ENCODE measurements around the gene IQCB1.

The IQCB1 gene

DNA sequence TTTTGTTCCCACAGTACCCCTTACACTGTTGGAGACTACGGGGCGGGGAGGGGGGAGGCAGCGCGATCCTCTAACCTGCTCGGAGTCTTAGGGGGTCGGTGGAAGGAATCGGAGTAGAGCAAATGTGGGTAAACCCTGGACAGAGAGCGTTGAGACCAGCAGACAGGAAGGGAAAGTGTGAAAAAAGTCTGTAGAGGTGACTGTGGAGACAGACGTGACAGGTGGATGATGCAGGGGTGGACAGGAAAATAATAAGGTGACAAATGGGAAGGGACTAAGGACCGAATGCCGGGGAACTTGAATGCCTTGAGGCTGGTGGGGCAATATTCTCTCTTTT is 573 bp upstream of the IQCB1 start:
- Mint-ChIP-seq H3K27me3 (no peaks in the 10 kb centered on the region), H3K4me1 (peaks cover 12 to 50% of the 10 kb centered on the region in 2 donors), H3K27ac (peak overlapping the region; percentile 97), H3K36me3 (peaks cover 33 to 50% of the 10 kb centered on the region in 2 donors), H3K4me3 (peak overlapping the region; percentile 88 to 96), H3K9me3 (no peaks in the 10 kb centered on the region)
- no peak for DNase-seq
- peak; percentile 31 to 33 for ATAC-seq (replicated peaks)

DNA sequence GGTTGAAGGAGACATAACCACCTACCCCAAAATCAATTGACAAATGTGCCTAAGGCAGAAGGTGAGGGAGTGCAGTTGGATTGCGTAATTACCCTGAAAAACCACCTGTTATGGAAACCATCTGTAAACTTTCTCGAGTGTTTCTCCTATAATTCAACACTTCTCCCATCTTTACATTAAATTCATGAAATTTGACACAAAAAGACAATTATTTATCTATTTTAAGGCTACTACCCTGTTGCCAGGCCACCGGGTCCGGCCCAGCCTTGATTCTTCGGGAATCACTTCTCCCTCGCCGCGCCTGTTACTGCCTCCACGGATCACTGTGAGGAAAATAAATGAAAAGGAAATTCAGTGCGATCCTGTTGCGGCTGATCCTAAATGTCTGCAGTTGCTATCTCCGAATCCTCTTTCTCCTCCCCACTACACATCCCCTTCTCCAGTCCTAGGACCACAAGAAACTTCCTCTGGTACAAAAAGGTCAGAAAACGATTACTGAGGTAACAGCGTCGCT is 646 bp downstream of the IQCB1 start:
- no peaks in the 10 kb centered on the region for H3K9me3 Mint-ChIP-seq
- no peak for ATAC-seq (replicated peaks)
- H3K4me3 Mint-ChIP-seq: peak overlapping the region; percentile 88 to 96
- peak overlapping the region; percentile 97 for H3K27ac Mint-ChIP-seq
- H3K4me1 Mint-ChIP-seq: peaks cover 12 to 57% of the 10 kb centered on the region in 2 donors
- no peaks in the 10 kb centered on the region for H3K27me3 Mint-ChIP-seq
- H3K36me3 Mint-ChIP-seq: peaks cover 29 to 40% of the 10 kb centered on the region in 2 donors
- DNase-seq: no peak

DNA sequence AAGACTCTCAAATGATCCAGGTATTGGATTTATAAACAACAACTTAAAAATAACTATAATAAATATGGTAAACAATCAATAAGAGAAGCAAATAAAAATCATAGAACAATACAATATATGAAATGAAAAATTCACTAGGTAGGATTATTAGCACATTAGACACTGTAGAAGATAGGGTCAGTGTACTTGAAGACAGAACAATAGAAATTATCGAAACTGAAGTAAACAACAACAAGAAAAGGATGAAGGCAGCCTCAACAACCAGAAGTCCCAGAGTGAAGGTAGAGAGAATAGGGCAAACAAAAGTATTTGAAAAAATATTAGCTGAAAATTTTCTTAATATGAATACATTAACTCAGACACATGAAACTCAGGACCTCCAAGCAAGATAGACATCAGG is 11.9 kb downstream of the IQCB1 start:
- DNase-seq: no peak
- Mint-ChIP-seq H3K4me1 (peaks cover 23 to 40% of the 10 kb centered on the region in 2 donors), H3K36me3 (peaks cover 65 to 71% of the 10 kb centered on the region in 2 donors), H3K4me3 (no peak overlapping the region), H3K9me3 (peaks cover 12% of the 10 kb centered on the region in 2 donors), H3K27ac (no peak overlapping the region), H3K27me3 (no peaks in the 10 kb centered on the region)
- ATAC-seq (replicated peaks): no peak

DNA sequence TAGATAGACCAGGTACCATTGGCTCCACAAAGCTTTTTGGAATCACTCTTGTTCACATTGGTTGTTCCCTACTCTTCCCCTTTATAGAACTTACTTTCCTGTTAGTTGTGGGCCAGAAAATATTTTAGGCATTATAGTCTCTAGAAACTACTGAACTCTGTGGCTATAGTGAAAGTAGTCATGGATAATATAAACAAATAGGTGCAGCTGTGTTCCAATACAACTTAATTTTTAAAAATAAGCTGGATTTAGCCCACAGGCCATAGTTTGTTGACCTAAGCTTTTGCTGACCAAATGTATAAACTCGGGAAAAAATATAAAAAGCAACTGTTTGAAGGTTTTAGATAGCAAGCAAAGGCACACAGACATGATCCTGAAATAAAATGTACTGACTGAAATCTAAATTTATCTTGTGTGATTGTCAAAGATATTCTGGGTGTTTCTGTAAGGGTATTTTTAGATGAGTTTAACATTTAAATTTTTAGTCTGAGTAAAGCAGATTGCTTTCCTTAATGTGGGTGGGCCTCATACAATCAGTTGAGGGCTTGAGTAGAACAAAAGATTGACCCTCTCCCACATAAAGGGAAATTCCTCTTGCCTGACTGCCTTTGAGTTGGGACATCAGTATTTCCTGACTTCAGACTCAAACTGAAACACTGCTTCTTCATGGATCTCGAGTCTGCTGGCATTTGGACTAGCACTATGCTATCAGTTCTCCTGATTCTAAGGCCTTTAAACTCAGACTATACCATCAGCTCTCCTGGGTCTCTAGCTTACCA is 13.2 kb downstream of the IQCB1 start:
- ATAC-seq (replicated peaks) (no peak), DNase-seq (no peak)
- Mint-ChIP-seq H3K4me1 (peaks cover 31 to 52% of the 10 kb centered on the region in 2 donors), H3K9me3 (peaks cover 17 to 18% of the 10 kb centered on the region in 2 donors), H3K4me3 (no peak overlapping the region), H3K36me3 (peaks cover 74 to 82% of the 10 kb centered on the region in 2 donors), H3K27ac (peak overlapping the region; percentile 14), H3K27me3 (no peaks in the 10 kb centered on the region)

DNA sequence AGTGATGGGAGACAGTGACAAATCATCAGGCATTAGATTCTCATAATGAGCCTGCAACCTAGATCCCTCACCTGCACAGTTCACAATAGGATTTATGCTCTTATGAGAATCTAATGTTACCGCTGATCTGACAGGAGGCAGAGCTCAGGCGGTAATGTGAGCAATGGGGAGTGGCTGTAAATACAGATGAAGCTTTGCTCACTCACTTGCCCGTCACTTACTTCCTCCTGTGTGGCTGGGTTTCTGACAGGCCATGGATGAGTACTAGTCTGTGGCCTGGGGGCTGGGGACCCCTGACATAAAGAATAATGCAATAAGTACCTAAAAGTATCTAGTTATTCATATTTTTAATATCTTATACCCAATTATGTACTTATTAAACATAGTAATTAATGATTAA is 15.6 kb downstream of the IQCB1 start:
- Mint-ChIP-seq H3K27ac (peak overlapping the region; percentile 47), H3K4me1 (peaks cover 39 to 76% of the 10 kb centered on the region in 2 donors), H3K4me3 (peak overlapping the region in 1 of 2 donors; percentile 32), H3K27me3 (no peaks in the 10 kb centered on the region), H3K36me3 (peaks cover 80 to 88% of the 10 kb centered on the region in 2 donors), H3K9me3 (peaks cover 22 to 27% of the 10 kb centered on the region in 2 donors)
- DNase-seq (no peak), ATAC-seq (replicated peaks) (peak; percentile 46 to 70)

DNA sequence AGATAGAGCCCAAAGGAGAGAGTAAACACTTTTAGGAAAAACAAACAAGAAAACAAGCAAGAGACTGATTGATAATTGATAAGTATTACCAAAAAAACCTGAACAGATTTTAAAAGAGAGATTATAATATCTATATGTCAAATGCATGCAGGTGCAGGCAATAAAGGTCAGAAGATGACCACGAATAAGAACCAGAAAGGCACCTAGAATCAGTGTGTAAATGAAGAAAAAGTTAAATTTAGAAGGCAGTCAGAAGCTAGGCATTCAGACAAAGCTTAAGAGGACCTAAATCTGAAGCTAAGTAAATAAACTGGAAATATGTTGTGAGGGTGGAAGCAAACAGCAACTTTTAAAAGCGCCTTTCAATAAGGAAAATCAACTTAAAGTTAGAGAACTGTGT is 16.3 kb downstream of the IQCB1 start:
- Mint-ChIP-seq H3K4me1 (peaks cover 45 to 82% of the 10 kb centered on the region in 2 donors), H3K27ac (peak overlapping the region; percentile 39), H3K9me3 (peaks cover 26 to 29% of the 10 kb centered on the region in 2 donors), H3K36me3 (peaks cover 83 to 88% of the 10 kb centered on the region in 2 donors), H3K27me3 (no peaks in the 10 kb centered on the region), H3K4me3 (peak overlapping the region; percentile 12 to 21)
- ATAC-seq (replicated peaks) (peak; percentile 59 to 75), DNase-seq (no peak)

DNA sequence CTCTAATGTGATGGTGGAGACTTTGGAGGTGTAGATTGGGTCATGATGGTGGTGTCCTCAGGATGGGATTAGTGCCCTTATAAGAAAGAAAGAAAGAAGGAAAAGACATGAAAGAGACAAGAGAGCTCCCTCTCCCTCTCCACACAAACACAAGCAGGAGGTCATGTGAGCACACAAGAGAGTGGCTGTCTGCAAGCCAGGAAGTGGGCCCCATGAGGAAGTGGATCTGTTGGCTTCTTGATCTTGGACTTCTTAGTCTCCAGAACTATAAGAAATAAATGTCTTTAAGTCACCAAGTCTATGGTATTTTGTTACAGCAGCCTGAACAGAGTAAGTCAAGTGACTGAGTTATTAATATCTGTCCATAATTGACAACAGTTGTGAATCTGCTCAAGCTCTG is 17.1 kb downstream of the IQCB1 start:
- ATAC-seq (replicated peaks): no peak
- no peak for DNase-seq
- Mint-ChIP-seq H3K27me3 (no peaks in the 10 kb centered on the region), H3K4me1 (peaks cover 50 to 90% of the 10 kb centered on the region in 2 donors), H3K9me3 (peaks cover 20 to 27% of the 10 kb centered on the region in 2 donors), H3K4me3 (no peak overlapping the region), H3K27ac (no peak overlapping the region), H3K36me3 (peaks cover 82 to 87% of the 10 kb centered on the region in 2 donors)

DNA sequence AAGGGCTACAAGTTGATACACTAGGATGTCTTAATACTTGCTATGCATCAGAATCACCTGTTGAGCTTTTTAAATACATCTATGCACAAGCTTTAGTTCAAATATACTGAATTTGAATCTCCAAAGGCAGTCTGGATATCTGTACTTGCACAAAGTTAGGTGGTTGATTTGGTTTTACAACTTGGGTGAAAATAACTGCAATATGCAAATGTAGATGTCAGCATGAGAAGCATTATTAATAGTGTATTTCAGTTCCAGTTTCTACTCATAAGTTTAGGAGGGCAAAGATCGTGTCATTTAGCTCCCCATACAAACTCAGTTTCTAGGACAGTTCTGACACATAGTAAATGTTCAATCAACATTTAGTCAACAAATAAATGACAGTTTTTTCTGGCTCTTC is 25.6 kb downstream of the IQCB1 start:
- peaks cover 49 to 67% of the 10 kb centered on the region in 2 donors for H3K36me3 Mint-ChIP-seq

DNA sequence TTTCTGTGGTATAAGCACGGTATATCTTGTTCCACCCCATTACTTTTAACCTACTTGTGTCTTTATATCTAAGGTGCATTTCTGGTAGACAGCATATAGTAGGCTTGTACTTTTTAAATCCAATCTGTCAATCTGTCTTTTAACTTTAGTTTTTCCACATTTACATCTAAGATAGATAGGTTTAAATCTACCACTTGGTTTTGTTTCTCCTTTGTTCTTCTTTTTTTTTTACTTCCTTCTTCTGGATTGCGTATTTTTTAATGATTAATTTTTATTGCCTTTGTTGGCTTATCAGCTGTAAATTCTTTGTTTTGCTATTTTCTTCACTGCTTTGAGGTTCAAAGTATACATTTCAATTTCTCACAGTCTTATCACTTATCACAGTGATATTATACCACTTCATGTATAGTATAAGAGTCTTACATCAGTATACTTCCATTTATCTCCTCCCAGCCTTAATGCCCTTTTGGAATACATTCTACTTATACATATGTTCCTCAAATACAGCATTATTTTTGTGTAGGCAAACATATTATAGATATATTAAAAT is 31.0 kb downstream of the IQCB1 start:
- peaks cover 47 to 58% of the 10 kb centered on the region in 2 donors for H3K36me3 Mint-ChIP-seq
- no peak for DNase-seq
- ATAC-seq (replicated peaks): peak; percentile 39 to 41
- H3K27ac Mint-ChIP-seq: peak overlapping the region; percentile 93
- H3K4me3 Mint-ChIP-seq: peak overlapping the region; percentile 55 to 58
- H3K4me1 Mint-ChIP-seq: peaks cover 45 to 66% of the 10 kb centered on the region in 2 donors
- H3K9me3 Mint-ChIP-seq: peaks cover 4 to 5% of the 10 kb centered on the region in 2 donors
- no peaks in the 10 kb centered on the region for H3K27me3 Mint-ChIP-seq

More for the DNA sequence above, 25.6 kb downstream of the IQCB1 start:
- peaks cover 8 to 10% of the 10 kb centered on the region in 2 donors for H3K9me3 Mint-ChIP-seq
- no peaks in the 10 kb centered on the region for H3K27me3 Mint-ChIP-seq
- H3K4me3 Mint-ChIP-seq: peak overlapping the region; percentile 56 to 76
- DNase-seq (no peak), ATAC-seq (replicated peaks) (peak; percentile 99)
- peak overlapping the region; percentile 92 for H3K27ac Mint-ChIP-seq
- H3K4me1 Mint-ChIP-seq: peaks cover 54 to 73% of the 10 kb centered on the region in 2 donors

DNA sequence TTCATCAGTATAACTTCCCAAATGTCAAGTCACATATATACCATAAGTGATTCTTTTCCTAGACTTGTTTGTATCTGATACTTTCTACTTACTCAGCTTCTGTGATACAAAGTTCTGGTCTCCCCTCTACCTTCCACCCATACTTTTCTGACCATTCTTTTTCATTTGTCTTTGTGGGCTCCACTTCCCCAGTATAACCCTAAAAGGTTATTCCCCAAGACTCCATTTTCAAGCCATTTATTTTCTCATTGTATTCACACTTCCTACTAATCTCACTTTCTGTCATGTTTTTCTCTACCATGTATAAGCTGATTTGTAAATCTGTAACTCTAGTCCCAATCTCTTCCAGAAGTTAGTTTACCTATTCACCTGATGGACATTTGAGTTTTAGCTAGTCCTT is 34.0 kb downstream of the IQCB1 start:
- Mint-ChIP-seq H3K36me3 (peaks cover 48 to 62% of the 10 kb centered on the region in 2 donors), H3K4me3 (peak overlapping the region in 1 of 2 donors; percentile 0), H3K27me3 (no peaks in the 10 kb centered on the region), H3K9me3 (peaks cover 4 to 5% of the 10 kb centered on the region in 2 donors), H3K4me1 (peaks cover 38 to 55% of the 10 kb centered on the region in 2 donors), H3K27ac (peak overlapping the region; percentile 10)
- ATAC-seq (replicated peaks) (peak; percentile 77 to 83), DNase-seq (no peak)

DNA sequence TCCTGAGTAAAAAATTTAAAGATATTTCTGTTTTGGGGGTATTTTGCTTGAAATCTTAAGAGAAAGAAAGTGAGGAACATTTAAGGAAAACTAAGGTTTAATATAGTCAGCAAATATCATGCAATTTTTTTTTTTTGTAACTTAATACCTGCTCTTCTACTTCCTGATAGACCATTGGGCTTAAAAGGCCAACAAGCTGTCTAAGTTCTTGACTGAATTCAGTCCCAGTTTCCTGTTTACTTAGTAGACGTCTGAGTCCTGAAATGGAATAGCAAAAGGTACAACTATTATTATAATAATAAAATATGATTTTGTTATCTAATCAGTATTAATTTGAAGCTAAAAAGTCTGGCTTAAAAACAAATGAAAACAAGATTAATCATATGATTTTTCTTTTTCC is 37.9 kb downstream of the IQCB1 start:
- Mint-ChIP-seq H3K4me3 (no peak overlapping the region), H3K27me3 (no peaks in the 10 kb centered on the region), H3K4me1 (peaks cover 26 to 48% of the 10 kb centered on the region in 2 donors), H3K27ac (no peak overlapping the region), H3K36me3 (peaks cover 33 to 49% of the 10 kb centered on the region in 2 donors), H3K9me3 (no peaks in the 10 kb centered on the region)
- DNase-seq (no peak), ATAC-seq (replicated peaks) (no peak)

DNA sequence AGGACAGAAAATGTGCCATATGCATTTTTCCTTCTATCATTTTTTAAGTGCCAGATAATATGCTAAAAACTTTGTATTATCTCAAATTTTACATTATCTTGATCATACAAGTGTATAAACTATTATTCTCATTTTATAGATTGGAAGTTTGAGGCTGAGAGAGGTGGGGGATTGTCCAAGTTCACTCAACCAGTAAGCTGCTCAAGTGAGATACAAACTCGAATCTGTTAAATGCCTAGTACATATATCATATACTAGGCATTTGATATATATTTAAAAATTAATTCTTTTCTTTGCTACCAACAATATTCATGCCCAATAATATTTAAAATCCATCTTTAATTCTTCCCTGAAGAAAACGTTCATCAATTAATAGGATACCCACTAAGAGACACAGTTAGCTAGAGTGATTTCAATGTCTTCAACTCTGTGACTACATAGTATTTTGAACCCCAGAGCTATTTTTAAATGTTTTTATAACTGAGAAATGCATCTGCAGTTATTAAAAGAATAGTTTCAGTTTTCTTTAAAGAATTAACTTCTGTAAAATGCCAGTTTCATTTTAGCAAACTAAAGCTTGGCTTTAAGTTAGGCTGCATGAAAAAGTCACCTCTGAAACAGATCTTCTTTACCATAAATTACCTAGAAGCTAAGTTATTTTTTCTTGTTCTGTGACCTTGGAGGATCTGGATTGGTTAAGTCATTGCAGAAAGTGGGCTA is 40.4 kb downstream of the IQCB1 start:
- Mint-ChIP-seq H3K4me1 (peaks cover 15 to 34% of the 10 kb centered on the region in 2 donors), H3K36me3 (peaks cover 25 to 42% of the 10 kb centered on the region in 2 donors), H3K27ac (peak overlapping the region; percentile 71), H3K27me3 (no peaks in the 10 kb centered on the region), H3K4me3 (peak overlapping the region; percentile 34 to 69), H3K9me3 (no peaks in the 10 kb centered on the region)
- ATAC-seq (replicated peaks) (peak; percentile 57 to 75), DNase-seq (no peak)

DNA sequence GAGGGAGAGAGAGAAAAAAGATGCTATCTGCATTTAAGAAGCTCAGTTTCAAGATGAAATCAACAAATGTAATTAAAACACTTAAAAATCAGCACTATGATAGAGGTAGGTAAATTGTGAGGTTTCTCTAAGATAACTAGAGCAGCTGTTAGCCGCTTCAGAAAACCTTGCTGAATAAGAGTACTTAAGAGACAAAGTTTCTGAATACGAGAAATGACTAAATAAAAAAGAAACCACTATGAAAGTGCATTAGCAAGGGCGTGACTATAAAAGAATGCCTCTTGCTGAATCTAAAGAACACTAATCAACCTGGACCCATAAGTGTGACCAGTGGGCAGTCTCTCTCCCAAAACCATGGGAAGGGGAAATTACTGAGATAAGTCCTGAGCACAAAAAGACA is 41.8 kb downstream of the IQCB1 start:
- ATAC-seq (replicated peaks) (peak; percentile 70 to 75), DNase-seq (no peak)
- H3K27ac Mint-ChIP-seq: peak overlapping the region; percentile 81
- peaks cover 39 to 52% of the 10 kb centered on the region in 2 donors for H3K36me3 Mint-ChIP-seq
- H3K4me3 Mint-ChIP-seq: peak overlapping the region; percentile 79
- H3K9me3 Mint-ChIP-seq: no peaks in the 10 kb centered on the region
- no peaks in the 10 kb centered on the region for H3K27me3 Mint-ChIP-seq
- peaks cover 21 to 48% of the 10 kb centered on the region in 2 donors for H3K4me1 Mint-ChIP-seq

DNA sequence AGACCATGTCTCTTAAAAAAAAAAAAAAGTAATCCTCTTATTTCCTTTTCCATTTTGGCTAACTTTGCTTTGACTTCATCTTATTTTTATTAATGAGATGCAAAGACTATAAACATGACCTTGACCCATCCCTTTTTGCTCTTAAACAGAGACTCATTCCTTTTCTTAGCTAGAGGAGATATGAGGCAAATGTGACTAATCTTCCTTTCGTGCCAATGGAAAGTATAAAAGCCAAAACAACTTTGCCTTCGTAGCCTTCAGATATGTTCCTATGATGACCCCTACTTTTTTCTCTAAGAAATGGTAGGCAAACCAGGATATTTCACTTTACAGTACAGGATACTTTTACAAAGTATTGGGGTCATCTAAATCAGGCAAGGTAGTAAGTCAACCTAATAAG is 48.4 kb downstream of the IQCB1 start:
- peak overlapping the region; percentile 38 for H3K27ac Mint-ChIP-seq
- DNase-seq (no peak), ATAC-seq (replicated peaks) (no peak)
- H3K9me3 Mint-ChIP-seq: no peaks in the 10 kb centered on the region
- peaks cover 10 to 25% of the 10 kb centered on the region in 2 donors for H3K4me1 Mint-ChIP-seq
- no peaks in the 10 kb centered on the region for H3K27me3 Mint-ChIP-seq
- H3K36me3 Mint-ChIP-seq: peaks cover 61 to 75% of the 10 kb centered on the region in 2 donors
- H3K4me3 Mint-ChIP-seq: no peak overlapping the region
